Effector memory CD4-positive, alpha-beta T cell (primary cell): ENCODE data around the gene BACE2.

ENCODE experiments used
- DNase-seq, 3 donors: peaks; one replicate each; pipeline ENCODE4 v3.0.0-alpha.2; 2020
- H3K27ac ChIP-seq: 2 replicates; pipeline ENCODE4 v1.7.0; 2013; ENCODE audit warnings: mild to moderate bottlenecking, low read length, moderate library complexity; ENCODE audit not compliant: insufficient read depth, poor library complexity, severe bottlenecking
- H3K27me3 ChIP-seq: replicated peaks from 2 replicates; pipeline ENCODE4 v1.7.0; 2013; ENCODE audit warnings: mild to moderate bottlenecking, low read length; ENCODE audit not compliant: insufficient read depth, control insufficient read depth, poor library complexity, severe bottlenecking
- H3K36me3 ChIP-seq: 2 replicates; pipeline ENCODE4 v1.7.0; 2013; ENCODE audit warnings: mild to moderate bottlenecking, low read length, moderate library complexity; ENCODE audit not compliant: control insufficient read depth, insufficient read depth
- H3K4me1 ChIP-seq: 2 replicates; pipeline ENCODE4 v1.7.0; 2013; ENCODE audit warnings: low read length, mild to moderate bottlenecking; ENCODE audit not compliant: control insufficient read depth, insufficient read depth, poor library complexity, severe bottlenecking
- H3K4me3 ChIP-seq: 2 replicates; pipeline ENCODE4 v1.7.0; 2013; ENCODE audit warnings: low read length, low read depth, mild to moderate bottlenecking; ENCODE audit not compliant: insufficient read depth, poor library complexity, severe bottlenecking
- H3K9me3 ChIP-seq: 2 replicates; pipeline ENCODE4 v1.7.0; 2013; ENCODE audit warnings: mild to moderate bottlenecking, low read length, moderate library complexity; ENCODE audit not compliant: control insufficient read depth

Gene BACE2

DNA sequence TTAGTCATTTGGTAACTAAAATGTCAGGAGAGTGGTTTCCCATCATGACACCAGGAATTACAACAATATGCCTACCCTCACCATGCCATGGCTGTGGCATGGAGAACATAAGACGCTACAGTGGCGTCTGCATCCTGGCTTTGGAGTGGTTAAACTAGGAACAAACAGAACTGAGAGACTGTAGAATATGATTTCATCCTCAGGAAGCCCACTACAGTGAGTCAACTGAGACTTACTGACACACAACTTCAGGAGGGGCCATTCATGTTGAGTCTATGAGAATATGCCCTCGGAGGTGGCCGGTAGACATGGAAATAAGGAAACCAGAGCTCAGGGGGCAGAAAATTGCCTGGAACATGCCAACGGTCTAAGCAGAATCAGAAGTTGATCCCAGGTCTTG is 5.9 kb upstream of the BACE2 start:
- Histone ChIP-seq H3K4me3 (no peak overlapping the region), H3K27me3 (no peaks in the 10 kb centered on the region), H3K27ac (no peak overlapping the region), H3K4me1 (no peaks in the 10 kb centered on the region), H3K9me3 (no peaks in the 10 kb centered on the region), H3K36me3 (no peaks in the 10 kb centered on the region)
- no peak for DNase-seq

DNA sequence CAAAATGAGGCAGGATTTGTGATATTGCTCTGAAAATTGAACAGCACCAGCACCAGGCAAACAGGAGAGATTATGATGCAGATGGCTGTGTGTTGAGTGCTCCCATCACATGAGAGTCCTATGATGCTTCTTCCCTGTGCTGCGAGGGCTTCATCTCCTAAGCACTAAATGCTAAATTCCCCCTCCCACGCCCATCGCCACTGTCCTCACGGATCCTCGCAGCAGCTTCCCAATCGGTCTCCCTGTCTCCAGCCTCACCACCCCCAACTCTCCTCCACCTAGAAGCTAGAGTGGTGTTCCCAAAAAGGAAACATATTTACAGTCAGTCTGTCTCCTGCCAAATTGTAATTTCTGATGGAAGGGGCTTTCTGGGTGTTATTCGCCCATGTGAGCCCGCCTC is 4.9 kb upstream of the BACE2 start:
- Histone ChIP-seq H3K27ac (no peak overlapping the region), H3K4me3 (no peak overlapping the region), H3K36me3 (no peaks in the 10 kb centered on the region), H3K27me3 (no peaks in the 10 kb centered on the region), H3K9me3 (no peaks in the 10 kb centered on the region), H3K4me1 (no peaks in the 10 kb centered on the region)
- DNase-seq = no peak

DNA sequence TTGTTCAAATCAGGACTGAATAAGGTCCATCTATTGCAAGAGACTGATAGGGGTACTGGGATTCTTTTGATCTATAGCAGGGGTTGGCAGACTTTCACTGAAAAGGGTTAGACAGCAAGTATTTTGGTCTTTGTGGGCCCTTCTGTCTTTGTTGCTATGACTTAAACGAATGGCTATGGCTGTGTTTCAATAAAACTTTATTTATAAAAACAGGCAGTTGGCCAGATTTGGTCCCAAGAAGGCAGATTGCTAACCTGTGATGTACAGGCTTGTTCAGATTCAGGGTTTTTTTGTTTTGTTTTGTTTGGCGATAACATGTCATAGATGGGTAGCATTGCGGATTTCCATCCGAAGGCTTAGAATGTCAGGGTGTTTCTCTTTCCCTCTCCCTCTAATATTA is 3.9 kb upstream of the BACE2 start:
- Histone ChIP-seq H3K4me1 (peaks cover 5% of the 10 kb centered on the region), H3K36me3 (no peaks in the 10 kb centered on the region), H3K4me3 (no peak overlapping the region), H3K27me3 (peaks cover 5% of the 10 kb centered on the region), H3K9me3 (no peaks in the 10 kb centered on the region), H3K27ac (no peak overlapping the region)
- DNase-seq = no peak

DNA sequence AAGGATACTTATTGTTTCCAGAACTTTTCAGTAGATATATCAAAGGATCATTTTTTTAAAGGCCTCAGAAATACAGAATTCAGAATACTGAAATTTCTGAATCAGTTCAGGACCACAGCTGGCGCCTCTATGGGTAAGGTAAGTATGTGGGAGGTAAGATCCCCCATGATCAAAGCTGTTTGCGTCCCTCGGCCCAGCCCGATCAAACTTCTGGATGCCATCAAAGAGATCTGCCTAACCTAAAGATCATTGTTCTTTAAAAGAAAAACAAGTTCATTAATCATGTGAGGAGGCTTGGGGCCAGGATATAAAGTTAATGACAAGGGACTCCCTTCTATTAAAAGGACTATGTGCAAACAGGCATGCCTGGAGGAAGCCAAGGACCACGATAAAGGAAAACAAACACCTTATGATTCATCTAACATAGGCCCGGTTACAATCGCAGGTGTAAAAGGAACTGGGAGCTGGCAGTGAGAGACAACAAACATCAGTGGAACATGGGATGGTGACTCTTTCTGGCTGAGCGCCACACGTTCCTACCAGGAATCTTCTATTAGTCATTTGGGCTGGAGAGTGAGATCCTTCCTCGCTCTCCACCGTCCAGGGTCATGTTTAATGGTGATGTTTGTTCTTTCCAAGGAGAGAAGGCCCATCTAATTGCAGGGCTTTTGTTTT is 2.8 kb upstream of the BACE2 start:
- Histone ChIP-seq H3K9me3 (no peaks in the 10 kb centered on the region), H3K27ac (no peak overlapping the region), H3K36me3 (no peaks in the 10 kb centered on the region), H3K4me3 (no peak overlapping the region), H3K27me3 (peaks cover 8% of the 10 kb centered on the region), H3K4me1 (peaks cover 5% of the 10 kb centered on the region)
- DNase-seq = no peak

GRCh38 chr21:41166884-41167283 is 1.1 kb upstream of the BACE2 start:
- Histone ChIP-seq H3K4me3 (no peak overlapping the region), H3K27ac (no peak overlapping the region), H3K9me3 (no peaks in the 10 kb centered on the region), H3K36me3 (no peaks in the 10 kb centered on the region), H3K4me1 (peaks cover 5% of the 10 kb centered on the region), H3K27me3 (peaks cover 10% of the 10 kb centered on the region)
- DNase-seq = no peak

GRCh38 chr21:41168391-41169257 is 664 bp downstream of the BACE2 start:
- no peak for DNase-seq

GRCh38 chr21:41169258-41169576 is 1.3 kb downstream of the BACE2 start:
- Histone ChIP-seq H3K27ac (no peak overlapping the region), H3K4me1 (peaks cover 5% of the 10 kb centered on the region), H3K4me3 (no peak overlapping the region)

More at GRCh38 chr21:41168391-41169257, 664 bp downstream of the BACE2 start:
- Histone ChIP-seq H3K27ac (no peak overlapping the region), H3K4me3 (no peak overlapping the region), H3K9me3 (no peaks in the 10 kb centered on the region), H3K4me1 (peaks cover 5% of the 10 kb centered on the region), H3K36me3 (no peaks in the 10 kb centered on the region), H3K27me3 (peaks cover 10% of the 10 kb centered on the region)

GRCh38 chr21:41169701-41170100 is 1.7 kb downstream of the BACE2 start:
- Histone ChIP-seq H3K27ac (no peak overlapping the region), H3K36me3 (no peaks in the 10 kb centered on the region), H3K27me3 (peaks cover 10% of the 10 kb centered on the region), H3K9me3 (no peaks in the 10 kb centered on the region), H3K4me3 (no peak overlapping the region), H3K4me1 (peaks cover 5% of the 10 kb centered on the region)
- DNase-seq = no peak

More at GRCh38 chr21:41169258-41169576, 1.3 kb downstream of the BACE2 start:
- Histone ChIP-seq H3K36me3 (no peaks in the 10 kb centered on the region), H3K27me3 (peaks cover 10% of the 10 kb centered on the region), H3K9me3 (no peaks in the 10 kb centered on the region)
- no peak for DNase-seq

GRCh38 chr21:41170442-41170841 is 2.5 kb downstream of the BACE2 start:
- no peak for DNase-seq
- H3K27ac ChIP-seq = no peak overlapping the region
- H3K27me3 ChIP-seq = peaks cover 10% of the 10 kb centered on the region
- H3K9me3 ChIP-seq = no peaks in the 10 kb centered on the region
- H3K36me3 ChIP-seq = no peaks in the 10 kb centered on the region
- H3K4me3 ChIP-seq = no peak overlapping the region
- peaks cover 5% of the 10 kb centered on the region for H3K4me1 ChIP-seq

GRCh38 chr21:41170859-41171609 is 3.1 kb downstream of the BACE2 start:
- Histone ChIP-seq H3K9me3 (no peaks in the 10 kb centered on the region), H3K27ac (no peak overlapping the region), H3K27me3 (peaks cover 13% of the 10 kb centered on the region), H3K4me1 (peaks cover 5% of the 10 kb centered on the region), H3K4me3 (no peak overlapping the region), H3K36me3 (no peaks in the 10 kb centered on the region)
- DNase-seq = no peak
